ENCODE results near the gene CLHC1. TPM values are rescaled to one million over a fixed set of nuclear protein-coding genes. Genes with fewer than 3 reads are reported as not detected.

The CLHC1 gene
- total and polyA plus RNA-seq, 10 of the 15 experiments (the other 5 are each of a cell fraction or from before 2014, with no cell fraction given), result 2.6 to 6.8 (median 4.7) TPM

DNA sequence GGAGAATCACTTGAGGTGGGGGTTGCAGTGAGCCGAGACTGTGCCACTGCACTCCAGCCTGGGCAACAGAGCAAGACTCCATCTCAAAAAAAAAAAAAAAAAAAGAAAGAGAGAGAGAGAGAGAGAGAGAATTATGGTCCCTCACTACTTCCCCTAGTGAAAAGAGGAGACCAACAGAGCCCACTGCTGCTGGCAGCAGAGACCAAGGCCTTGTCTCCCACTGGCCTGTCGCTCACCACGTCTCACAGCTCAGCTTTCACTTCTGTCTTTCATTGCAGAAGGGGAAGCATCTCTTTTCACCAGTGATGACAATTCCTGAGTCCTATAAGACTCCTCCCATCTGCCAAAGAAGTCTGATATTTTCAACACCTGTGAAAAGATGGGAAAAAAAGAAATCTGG lies 81.3 kb downstream of the CLHC1 start (continued):
- TF ChIP-seq KAT2A (conservative IDR thresholded peaks at IDR 0.05; ENCODE audit: control insufficient read depth, low read depth, low read length) (no peak), JUND (IDR thresholded peaks at IDR 0.05; ENCODE audit: low read depth, low read length) (no peak), MTA2 (IDR thresholded peaks at IDR 0.05; ENCODE audit: low read depth) (peak; percentile 54), PBX3 (IDR thresholded peaks at IDR 0.05; ENCODE audit: insufficient replicate concordance, low read depth, low read length) (peak; percentile 83), IKZF2 (IDR thresholded peaks at IDR 0.05) (peak; percentile 17 to 28; a peak in 2 of 4 replicates), ZNF24 (IDR thresholded peaks at IDR 0.05) (peak; percentile 54; the same call in 1 of the 2 replicates), ZBED1 (IDR thresholded peaks at IDR 0.05; ENCODE audit: borderline replicate concordance) (no peak), SPI1 (IDR thresholded peaks at IDR 0.05; ENCODE audit: borderline replicate concordance, insufficient read depth, low read depth, low read length) (peak; percentile 76; the same call in 1 of the 2 replicates), PKNOX1 (IDR thresholded peaks at IDR 0.05) (peak; percentile 92)

- DNase-seq (ENCODE audit: low read depth, low spot score), result no peak
- Histone ChIP-seq H3K27me3 (replicated peaks in 1 of 2; ENCODE audit: control insufficient read depth in 2 of 2, insufficient read depth in 2 of 2, low read length in 1 of 2) (no peaks in the 10 kb centered on the region), H3K4me1 (ENCODE audit: control insufficient read depth, insufficient read depth, low read length) (peaks cover 13% of the 10 kb centered on the region), H3K79me2 (ENCODE audit: control insufficient read depth, insufficient read depth, low read length) (no peaks in the 10 kb centered on the region), H3K9ac (ENCODE audit: control insufficient read depth, insufficient read depth, low read length) (no peak overlapping the region), H2AFZ (ENCODE audit: control insufficient read depth, low read depth, low read length) (no peak overlapping the region), H3K27ac (ENCODE audit: control insufficient read depth, insufficient read depth) (no peak overlapping the region), H3K4me2 (ENCODE audit: control insufficient read depth, insufficient read depth) (no peak overlapping the region), H4K20me1 (ENCODE audit: control insufficient read depth, insufficient read depth) (no peaks in the 10 kb centered on the region), H3K36me3 (ENCODE audit: control insufficient read depth in 2 of 2, insufficient read depth in 2 of 2, low read length in 1 of 2) (no peaks in the 10 kb centered on the region), H3K4me3 (no peak overlapping the region), H3K9me3 (replicated peaks; ENCODE audit: control insufficient read depth, insufficient read depth, low read length) (no peaks in the 10 kb centered on the region)
- ATAC-seq, result no peak
- CTCF ChIA-PET, result interaction anchor here (1.1 kb wide), 1 partner anchor 20 kb away, joined by 3 read pairs; no protein-coding TSS in a partner anchor
- in situ Hi-C loops (cut with MboI), result no loop called here
- FAIRE-seq, result no peak
- POLR2A ChIA-PET, result interaction anchor here (0.9 kb wide), 1 partner anchor 98 kb away, joined by 3 read pairs; the partner anchor contains the start of gene RTN4
- no TSS peak for BruUV-seq (replicated peaks)
- intact Hi-C loops (cut with micrococcal nuclease; ENCODE audit: unreplicated experiment), result no loop called here
- WGBS (ENCODE audit: insufficient coverage, insufficient replicate concordance, low lambda C conversion rate, missing lambda C conversion rate), result 22% methylated on average over 2 of the region's 2 CpGs
- TF ChIP-seq, protein P1, sequence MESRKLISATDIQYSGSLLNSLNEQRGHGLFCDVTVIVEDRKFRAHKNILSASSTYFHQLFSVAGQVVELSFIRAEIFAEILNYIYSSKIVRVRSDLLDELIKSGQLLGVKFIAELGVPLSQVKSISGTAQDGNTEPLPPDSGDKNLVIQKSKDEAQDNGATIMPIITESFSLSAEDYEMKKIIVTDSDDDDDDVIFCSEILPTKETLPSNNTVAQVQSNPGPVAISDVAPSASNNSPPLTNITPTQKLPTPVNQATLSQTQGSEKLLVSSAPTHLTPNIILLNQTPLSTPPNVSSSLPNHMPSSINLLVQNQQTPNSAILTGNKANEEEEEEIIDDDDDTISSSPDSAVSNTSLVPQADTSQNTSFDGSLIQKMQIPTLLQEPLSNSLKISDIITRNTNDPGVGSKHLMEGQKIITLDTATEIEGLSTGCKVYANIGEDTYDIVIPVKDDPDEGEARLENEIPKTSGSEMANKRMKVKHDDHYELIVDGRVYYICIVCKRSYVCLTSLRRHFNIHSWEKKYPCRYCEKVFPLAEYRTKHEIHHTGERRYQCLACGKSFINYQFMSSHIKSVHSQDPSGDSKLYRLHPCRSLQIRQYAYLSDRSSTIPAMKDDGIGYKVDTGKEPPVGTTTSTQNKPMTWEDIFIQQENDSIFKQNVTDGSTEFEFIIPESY (IDR thresholded peaks at IDR 0.05), result no peak
- RAD21 ChIA-PET (ENCODE audit: unreplicated experiment), result no interaction called here
- SMC1A ChIA-PET (ENCODE audit: uncharacterized antibody, unreplicated experiment), result no interaction called here
These were observed 83.8 kb downstream of the CLHC1 start for GRCh38 chr2:55148269-55148668.
